Measurements from ENCODE around the gene ALPK1.

ALPK1 gene

GRCh38 chr4:112328734-112329130 is 31.6 kb downstream of the ALPK1 start:
- DNase-seq (ENCODE audit: low read depth), result no peak

GRCh38 chr4:112329672-112330375 is 32.7 kb downstream of the ALPK1 start:
- no peak for DNase-seq (ENCODE audit: low read depth)

GRCh38 chr4:112330921-112331320 is 33.8 kb downstream of the ALPK1 start:
- DNase-seq (ENCODE audit: low read depth), result no peak

GRCh38 chr4:112332398-112332797 is 35.2 kb downstream of the ALPK1 start:
- DNase-seq (ENCODE audit: low read depth), result no peak

GRCh38 chr4:112340023-112340422 is 42.9 kb downstream of the ALPK1 start:
- DNase-seq (ENCODE audit: low read depth), result no peak

- no peak for DNase-seq (ENCODE audit: low read depth)
Observed at GRCh38 chr4:112341033-112341432, 43.9 kb downstream of the ALPK1 start.

- no peak for DNase-seq (ENCODE audit: low read depth)
Observed at GRCh38 chr4:112343330-112344080, 46.3 kb downstream of the ALPK1 start.

GRCh38 chr4:112348488-112349158 is 51.5 kb downstream of the ALPK1 start:
- DNase-seq (ENCODE audit: low read depth), result peak; percentile 43

- no peak for DNase-seq (ENCODE audit: low read depth)
Observed at GRCh38 chr4:112352736-112353135, 55.6 kb downstream of the ALPK1 start.

GRCh38 chr4:112355662-112356061 is 58.5 kb downstream of the ALPK1 start:
- no peak for DNase-seq (ENCODE audit: low read depth)

- no peak for DNase-seq (ENCODE audit: low read depth)
Observed at GRCh38 chr4:112357453-112357852, 60.3 kb downstream of the ALPK1 start.

- no peak for DNase-seq (ENCODE audit: low read depth)
Observed at GRCh38 chr4:112357897-112358296, 60.7 kb downstream of the ALPK1 start.

GRCh38 chr4:112358415-112358814 is 61.2 kb downstream of the ALPK1 start:
- no peak for DNase-seq (ENCODE audit: low read depth)

GRCh38 chr4:112358952-112359749 is 62.0 kb downstream of the ALPK1 start:
- DNase-seq (ENCODE audit: low read depth), result no peak

- no peak for DNase-seq (ENCODE audit: low read depth)
Observed at GRCh38 chr4:112361181-112361791, 64.1 kb downstream of the ALPK1 start.

GRCh38 chr4:112370466-112370865 is 73.3 kb downstream of the ALPK1 start:
- DNase-seq (ENCODE audit: low read depth), result no peak

- DNase-seq (ENCODE audit: low read depth), result no peak
Observed at GRCh38 chr4:112371361-112371760, 74.2 kb downstream of the ALPK1 start.

- DNase-seq (ENCODE audit: low read depth), result no peak
Observed at GRCh38 chr4:112374850-112375249, 77.7 kb downstream of the ALPK1 start.

GRCh38 chr4:112377171-112377570 is 80.0 kb downstream of the ALPK1 start:
- no peak for DNase-seq (ENCODE audit: low read depth)

- no peak for DNase-seq (ENCODE audit: low read depth)
Observed at GRCh38 chr4:112377594-112378242, 80.5 kb downstream of the ALPK1 start.

GRCh38 chr4:112378243-112378620 is 81.1 kb downstream of the ALPK1 start:
- DNase-seq (ENCODE audit: low read depth), result no peak

Data from fibroblast of the conjunctiva (primary cell).